Non-pigmented ciliary epithelial cell (primary cell): ENCODE data around the gene THRB.
A peak's percentile ranks its signal among the peaks of the same experiment; 100 is the strongest.
"Not testable (repeated sequence)": the region's sequence is repeated elsewhere in the genome, so short reads cannot be mapped to it uniquely, and the experiment has no call there.

ENCODE experiments used
- DNase-seq: peaks from one replicate; pipeline ENCODE4 v3.0.0-alpha.2; 2010; ENCODE audit warnings: low read depth

The THRB gene

GRCh38 chr3:24401090-24401810, 93.4 kb downstream of the THRB start:
- DNase-seq: no peak

GRCh38 chr3:24400450-24400849, 94.2 kb downstream of the THRB start:
- no peak for DNase-seq

GRCh38 chr3:24400015-24400414, 94.6 kb downstream of the THRB start:
- no peak for DNase-seq

GRCh38 chr3:24399614-24400013, 95.0 kb downstream of the THRB start:
- no peak for DNase-seq

- DNase-seq: not testable (repeated sequence)
Measured at GRCh38 chr3:24398712-24399111, 95.9 kb downstream of the THRB start.

- no peak for DNase-seq
Measured at GRCh38 chr3:24396338-24396737, 98.3 kb downstream of the THRB start.

GRCh38 chr3:24394754-24395153, 99.9 kb downstream of the THRB start:
- DNase-seq: no peak

- no peak for DNase-seq
Measured at GRCh38 chr3:24393316-24393715, 101.3 kb downstream of the THRB start.

- DNase-seq: no peak
Measured at GRCh38 chr3:24390169-24391130, 104.2 kb downstream of the THRB start.

- no peak for DNase-seq
Measured at GRCh38 chr3:24389108-24390090, 105.3 kb downstream of the THRB start.

GRCh38 chr3:24388611-24389010, 106.0 kb downstream of the THRB start:
- DNase-seq: no peak

- no peak for DNase-seq
Measured at GRCh38 chr3:24388159-24388558, 106.5 kb downstream of the THRB start.

GRCh38 chr3:24387493-24387892, 107.2 kb downstream of the THRB start:
- peak; percentile 22 for DNase-seq

GRCh38 chr3:24387000-24387399, 107.7 kb downstream of the THRB start:
- no peak for DNase-seq

GRCh38 chr3:24386458-24386857, 108.2 kb downstream of the THRB start:
- DNase-seq: no peak

GRCh38 chr3:24385012-24385615, 109.5 kb downstream of the THRB start:
- no peak for DNase-seq

- DNase-seq: no peak
Measured at GRCh38 chr3:24382647-24383046, 112.0 kb downstream of the THRB start.

GRCh38 chr3:24379936-24380335, 114.7 kb downstream of the THRB start:
- DNase-seq: no peak

- no peak for DNase-seq
Measured at GRCh38 chr3:24378313-24378712, 116.3 kb downstream of the THRB start.

GRCh38 chr3:24377218-24377993, 117.2 kb downstream of the THRB start:
- no peak for DNase-seq

GRCh38 chr3:24375947-24376384, 118.7 kb downstream of the THRB start:
- DNase-seq: no peak
